Liver (tissue), 3 donors: ENCODE data around the gene TMEM131.

ENCODE experiments used
- CTCF ChIP-seq: fragments of 150-350 bp; IDR thresholded peaks from 2 replicates; pipeline ENCODE4 v1.5.1; 2017; ENCODE audit warnings: improper control_type of control experiment, low read depth, low read length; ENCODE audit not compliant: missing input control
- JUND ChIP-seq, 2 donors: IDR thresholded peaks; 2 replicates each; pipeline ENCODE4 v1.6.1; 2016; ENCODE audit warnings: antibody characterized with exemption in 2 of 2
- MAX ChIP-seq: IDR thresholded peaks from 2 replicates; pipeline ENCODE4 v1.6.1; 2016; ENCODE audit warnings: antibody characterized with exemption
- NR2F2 ChIP-seq: IDR thresholded peaks from 2 replicates; pipeline ENCODE4 v1.6.1; 2016; ENCODE audit warnings: antibody characterized with exemption
- RAD21 ChIP-seq, 2 donors: IDR thresholded peaks; 2 replicates each; pipeline ENCODE4 v1.6.1; 2016; ENCODE audit warnings: antibody characterized with exemption in 2 of 2, mild to moderate bottlenecking in 2 of 2
- YY1 ChIP-seq: IDR thresholded peaks from 2 replicates; pipeline ENCODE4 v1.6.1; 2016; ENCODE audit warnings: antibody characterized with exemption, mild to moderate bottlenecking
- donor health status: healthy.
- donor health status: healthy.

GRCh38 chr2:97834610-97835009 is 161.1 kb downstream of the TMEM131 start:
- TF ChIP-seq CTCF (no peak), YY1 (peak; percentile 23), RAD21 (IDR thresholded peaks at IDR 0.05) (peak in 1 of 2 donors; percentile 13), MAX (no peak), NR2F2 (no peak), JUND (IDR thresholded peaks at IDR 0.05) (peak in 1 of 2 donors; percentile 23)
